ENCODE measurements around the gene ZNF202. TPM values are rescaled to one million over a fixed set of nuclear protein-coding genes. Genes with fewer than 3 reads are reported as not detected.

The ZNF202 gene
- polyA plus RNA-seq, 1 experiment, result 10.0 TPM

DNA sequence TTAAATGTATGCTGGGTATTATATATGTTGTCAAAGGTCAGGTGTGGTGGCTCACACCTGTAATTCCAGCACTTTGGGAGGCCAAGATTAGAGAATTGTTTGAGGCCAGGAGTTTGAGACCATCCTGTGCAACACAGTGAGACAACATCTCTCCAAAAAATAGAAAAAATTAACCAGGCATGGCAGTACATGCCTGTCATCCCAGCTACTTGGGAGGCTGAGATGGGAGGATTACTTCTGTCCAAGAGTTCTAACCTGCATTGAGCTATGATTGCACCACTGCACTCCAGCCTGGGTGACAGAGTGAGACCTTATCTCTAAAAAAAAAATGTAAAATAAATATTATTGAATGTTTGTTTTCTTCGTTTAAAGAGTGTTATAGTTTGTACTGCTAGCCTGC is 24.1 kb upstream of the ZNF202 start:
- ChIA-PET POLR2A (no interaction called here), CTCF (interaction anchor here (1.2 kb wide), 1 partner anchor 58 kb away, joined by 4 read pairs; no protein-coding TSS in a partner anchor)
- no peak overlapping the region for H3K4me3 ChIP-seq (ENCODE audit: low read depth, low read length)

DNA sequence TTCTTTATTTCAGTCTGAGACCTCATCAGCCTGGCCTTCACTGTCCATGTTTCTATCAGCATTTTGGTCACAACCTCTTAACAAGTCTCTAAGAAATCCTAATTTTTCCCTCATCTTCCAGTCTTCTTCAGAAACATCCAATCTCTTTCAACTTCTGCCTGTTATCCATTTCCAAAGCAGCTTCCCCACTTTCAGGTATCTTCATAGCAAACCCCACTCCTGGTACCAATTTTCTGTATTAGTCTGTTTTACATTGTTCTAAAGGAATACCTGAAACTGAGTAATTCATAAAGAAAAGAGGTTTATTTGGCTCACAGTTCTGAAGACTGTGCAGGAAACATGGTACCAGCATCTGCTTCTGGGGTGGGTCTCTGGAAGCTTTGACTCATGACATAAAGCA is 21.0 kb upstream of the ZNF202 start:
- TF ChIP-seq, protein P1, sequence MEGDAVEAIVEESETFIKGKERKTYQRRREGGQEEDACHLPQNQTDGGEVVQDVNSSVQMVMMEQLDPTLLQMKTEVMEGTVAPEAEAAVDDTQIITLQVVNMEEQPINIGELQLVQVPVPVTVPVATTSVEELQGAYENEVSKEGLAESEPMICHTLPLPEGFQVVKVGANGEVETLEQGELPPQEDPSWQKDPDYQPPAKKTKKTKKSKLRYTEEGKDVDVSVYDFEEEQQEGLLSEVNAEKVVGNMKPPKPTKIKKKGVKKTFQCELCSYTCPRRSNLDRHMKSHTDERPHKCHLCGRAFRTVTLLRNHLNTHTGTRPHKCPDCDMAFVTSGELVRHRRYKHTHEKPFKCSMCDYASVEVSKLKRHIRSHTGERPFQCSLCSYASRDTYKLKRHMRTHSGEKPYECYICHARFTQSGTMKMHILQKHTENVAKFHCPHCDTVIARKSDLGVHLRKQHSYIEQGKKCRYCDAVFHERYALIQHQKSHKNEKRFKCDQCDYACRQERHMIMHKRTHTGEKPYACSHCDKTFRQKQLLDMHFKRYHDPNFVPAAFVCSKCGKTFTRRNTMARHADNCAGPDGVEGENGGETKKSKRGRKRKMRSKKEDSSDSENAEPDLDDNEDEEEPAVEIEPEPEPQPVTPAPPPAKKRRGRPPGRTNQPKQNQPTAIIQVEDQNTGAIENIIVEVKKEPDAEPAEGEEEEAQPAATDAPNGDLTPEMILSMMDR (IDR thresholded peaks at IDR 0.05; ENCODE audit: low read depth, low read length), result no peak
- no peak overlapping the region for H3K27ac ChIP-seq (ENCODE audit: low read depth, low read length)
- ChIA-PET POLR2A (no interaction called here), CTCF (no interaction called here)
- no peaks in the 10 kb centered on the region for H3K9me3 ChIP-seq (ENCODE audit: control insufficient read depth, insufficient read depth, low read length)
- DNase-seq (ENCODE audit: low read depth, low spot score), result no peak
- no peak overlapping the region for H3K4me3 ChIP-seq (ENCODE audit: low read depth, low read length)
- peaks cover 5% of the 10 kb centered on the region for H3K27me3 ChIP-seq (ENCODE audit: control insufficient read depth, insufficient read depth, low read length)

More for the DNA sequence above, 24.1 kb upstream of the ZNF202 start:
- no peak overlapping the region for H3K27ac ChIP-seq (ENCODE audit: low read depth, low read length)
- no peak for DNase-seq (ENCODE audit: low read depth, low spot score)
- H3K9me3 ChIP-seq (ENCODE audit: control insufficient read depth, insufficient read depth, low read length), result no peaks in the 10 kb centered on the region
- TF ChIP-seq, protein P1 (IDR thresholded peaks at IDR 0.05; ENCODE audit: low read depth, low read length), result no peak
- H3K27me3 ChIP-seq (ENCODE audit: control insufficient read depth, insufficient read depth, low read length), result no peaks in the 10 kb centered on the region

DNA sequence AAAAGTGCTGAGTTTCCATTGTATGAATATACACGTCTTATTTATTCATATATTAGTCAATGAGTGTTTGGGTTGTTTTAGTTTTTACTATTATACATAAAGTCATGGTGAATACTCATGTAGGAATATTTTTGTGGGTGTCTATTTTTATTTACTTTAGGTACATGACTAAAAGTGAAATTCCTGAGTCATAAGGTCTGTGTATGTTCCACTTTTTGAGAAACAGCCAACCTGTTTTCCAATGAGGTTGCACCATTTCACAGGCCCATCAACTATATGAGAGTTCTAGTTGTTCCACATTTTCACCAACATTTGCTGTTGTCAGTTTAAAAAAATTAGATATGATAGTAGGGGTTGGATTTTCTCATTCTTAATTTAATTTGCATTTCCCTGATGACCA is 19.4 kb upstream of the ZNF202 start:
- Histone ChIP-seq H3K4me3 (ENCODE audit: low read depth, low read length) (no peak overlapping the region), H3K27ac (ENCODE audit: low read depth, low read length) (no peak overlapping the region), H3K27me3 (ENCODE audit: control insufficient read depth, insufficient read depth, low read length) (peaks cover 5% of the 10 kb centered on the region), H3K9me3 (ENCODE audit: control insufficient read depth, insufficient read depth, low read length) (no peaks in the 10 kb centered on the region)
- TF ChIP-seq, protein P1 (IDR thresholded peaks at IDR 0.05; ENCODE audit: low read depth, low read length), result no peak
- DNase-seq (ENCODE audit: low read depth, low spot score), result no peak
- ChIA-PET POLR2A (no interaction called here), CTCF (no interaction called here)

DNA sequence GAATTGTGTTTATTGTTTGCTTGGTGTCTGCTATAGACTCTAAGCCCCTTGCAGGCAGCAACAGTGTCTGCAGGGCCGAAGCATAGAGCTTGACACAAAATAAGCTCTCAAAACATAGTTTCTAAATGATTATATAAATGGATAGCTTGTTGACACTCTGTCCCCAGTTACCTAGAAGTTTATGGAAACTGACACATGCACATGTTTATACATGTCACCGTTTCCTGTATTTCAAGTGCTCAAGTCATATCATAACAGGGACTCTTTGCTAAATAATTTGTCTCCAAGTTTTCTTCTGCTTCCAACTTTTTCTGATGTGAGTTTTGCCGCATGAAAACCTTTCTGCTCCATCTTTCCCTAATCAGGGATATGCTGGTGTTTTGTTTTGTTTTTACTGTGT is 16.5 kb upstream of the ZNF202 start:
- H3K4me3 ChIP-seq (ENCODE audit: low read depth, low read length), result no peak overlapping the region
- no peak for DNase-seq (ENCODE audit: low read depth, low spot score)
- H3K9me3 ChIP-seq (ENCODE audit: control insufficient read depth, insufficient read depth, low read length), result no peaks in the 10 kb centered on the region
- H3K27ac ChIP-seq (ENCODE audit: low read depth, low read length), result no peak overlapping the region
- CTCF ChIA-PET, result no interaction called here
- POLR2A ChIA-PET, result no interaction called here
- H3K27me3 ChIP-seq (ENCODE audit: control insufficient read depth, insufficient read depth, low read length), result peaks cover 5% of the 10 kb centered on the region
- TF ChIP-seq, protein P1 (IDR thresholded peaks at IDR 0.05; ENCODE audit: low read depth, low read length), result no peak

DNA sequence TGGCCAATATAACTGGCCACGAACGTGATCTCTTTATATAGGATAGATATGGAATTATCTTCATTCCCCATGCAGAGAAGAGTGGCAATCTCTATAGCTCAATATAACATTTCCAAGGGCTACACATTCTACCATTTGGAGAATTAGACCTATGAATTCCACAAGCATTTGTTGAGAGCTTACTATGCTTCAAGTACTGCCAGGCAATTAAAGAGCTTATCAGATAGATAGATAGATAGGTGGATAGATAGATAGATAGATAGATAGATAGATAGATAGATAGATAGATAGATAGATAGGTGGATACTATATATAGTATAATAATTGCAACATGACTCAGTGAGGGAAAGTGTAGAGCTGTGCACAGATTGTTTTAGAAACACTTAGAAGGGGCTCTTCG is 14.4 kb upstream of the ZNF202 start:
- CTCF ChIA-PET, result no interaction called here
- peaks cover 9% of the 10 kb centered on the region for H3K27me3 ChIP-seq (ENCODE audit: control insufficient read depth, insufficient read depth, low read length)
- no peak for DNase-seq (ENCODE audit: low read depth, low spot score)
- no peak overlapping the region for H3K4me3 ChIP-seq (ENCODE audit: low read depth, low read length)
- TF ChIP-seq, protein P1 (IDR thresholded peaks at IDR 0.05; ENCODE audit: low read depth, low read length), result no peak
- POLR2A ChIA-PET, result interaction anchor here (0.6 kb wide), 1 partner anchor 448 kb away, joined by 3 read pairs; no protein-coding TSS in a partner anchor
- H3K9me3 ChIP-seq (ENCODE audit: control insufficient read depth, insufficient read depth, low read length), result no peaks in the 10 kb centered on the region
- H3K27ac ChIP-seq (ENCODE audit: low read depth, low read length), result no peak overlapping the region
